PC-3 (cell line): Measurements from ENCODE around the gene AGRP. TPM values are rescaled to one million over a fixed set of nuclear protein-coding genes. Genes with fewer than 3 reads are reported as not detected.

Experiments
- ATAC-seq: fragments of 200-7000 bp; cut with Tn5 transposase; 2 replicates; pipeline ENCODE4 v1.9.1; 2020; ENCODE audit warnings: mild to moderate bottlenecking, moderate library complexity
- BruUV-seq: library from RNA; stranded (reverse); fragments of 400-500 nt; replicated peaks from 2 replicates; lab custom pipeline; 2021; lab: Mats Ljungman, UMichigan
- CTCF ChIA-PET: fragments of 300-600 bp; sonication (Branson Sonifier 250); formaldehyde crosslinking; loops from one replicate; lab custom pipeline; 2022; ENCODE audit warnings: antibody characterized with exemption; lab: Charles Lee
- POLR2A ChIA-PET: fragments of 300-600 bp; sonication (Branson Sonifier 250); formaldehyde crosslinking; loops from one replicate; lab custom pipeline; 2022; ENCODE audit warnings: antibody characterized with exemption; ENCODE audit not compliant: unreplicated experiment; lab: Charles Lee
- DNase-seq: peaks from one replicate; pipeline ENCODE4 v3.0.0-alpha.2; 2015
- H2AFZ ChIP-seq: fragments of 300-600 bp; sonication (generic); 2 replicates; pipeline ENCODE4 v1.6.0; 2016; ENCODE audit warnings: antibody characterized with exemption, low read length
- H3F3A ChIP-seq: fragments of 300-600 bp; sonication (generic); one replicate; pipeline ENCODE4 v1.6.0; 2017; ENCODE audit warnings: antibody characterized with exemption, low read length, control low read depth, mild to moderate bottlenecking; ENCODE audit not compliant: unreplicated experiment
- H3K27ac ChIP-seq: fragments of 300-600 bp; sonication (generic); 2 replicates; pipeline ENCODE4 v1.5.1; 2016; ENCODE audit warnings: mild to moderate bottlenecking, low read length
- H3K27me3 ChIP-seq: fragments of 300-600 bp; sonication (generic); 2 replicates; pipeline ENCODE4 v1.6.1; 2016; ENCODE audit warnings: low read length, mixed read lengths
- H3K36me3 ChIP-seq: fragments of 300-600 bp; sonication (generic); 2 replicates; pipeline ENCODE4 v1.6.1; 2016; ENCODE audit warnings: low read depth, mixed run types, low read length, mixed read lengths
- H3K4me1 ChIP-seq: fragments of 300-600 bp; sonication (generic); 2 replicates; pipeline ENCODE4 v1.5.1; 2016; ENCODE audit warnings: low read length; ENCODE audit not compliant: insufficient read depth
- H3K4me2 ChIP-seq: fragments of 300-600 bp; sonication (generic); 2 replicates; pipeline ENCODE4 v1.6.0; 2016; ENCODE audit warnings: low read length
- H3K4me3 ChIP-seq: fragments of 300-600 bp; sonication (generic); 2 replicates; pipeline ENCODE4 v1.5.1; 2016; ENCODE audit warnings: mild to moderate bottlenecking, low read length, mixed read lengths
- H3K79me2 ChIP-seq: fragments of 300-600 bp; sonication (generic); 2 replicates; pipeline ENCODE4 v1.6.1; 2017; ENCODE audit warnings: low read length, mixed read lengths
- H3K9ac ChIP-seq: fragments of 300-600 bp; sonication (generic); 2 replicates; pipeline ENCODE4 v1.6.0; 2016; ENCODE audit warnings: mild to moderate bottlenecking, low read length
- H3K9me2 ChIP-seq: fragments of 300-600 bp; sonication (generic); replicated peaks from 2 replicates; pipeline ENCODE4 v1.6.1; 2016; ENCODE audit warnings: mixed run types, low read length, mixed read lengths
- H3K9me3 ChIP-seq: fragments of 300-600 bp; sonication (generic); 2 replicates; pipeline ENCODE4 v1.6.1; 2016; ENCODE audit warnings: low read length, mixed read lengths
- H4K20me1 ChIP-seq: fragments of 300-600 bp; sonication (generic); 2 replicates; pipeline ENCODE4 v1.6.1; 2016; ENCODE audit warnings: low read length, mixed read lengths
- CTCF ChIP-seq: fragments of 300-600 bp; sonication (generic); conservative IDR thresholded peaks from 2 replicates; pipeline ENCODE4 v1.5.1; 2017; ENCODE audit warnings: antibody characterized with exemption, low read depth, mild to moderate bottlenecking, low read length
- EZH2 ChIP-seq: fragments of 300-600 bp; sonication (generic); IDR thresholded peaks from one replicate; pipeline ENCODE4 v1.6.1; 2017; ENCODE audit warnings: antibody characterized with exemption, mild to moderate bottlenecking, low read length; ENCODE audit not compliant: unreplicated experiment
- EZH2phosphoT487 ChIP-seq: fragments of 300-600 bp; sonication (generic); IDR thresholded peaks from 2 replicates; pipeline ENCODE4 v1.6.1; 2018; ENCODE audit warnings: mild to moderate bottlenecking, antibody characterized with exemption, low read length, borderline replicate concordance
- intact Hi-C: fragments of 100-400 bp; cut with micrococcal nuclease; formaldehyde crosslinking; loops from 2 replicates; pipeline ENCODE4 v1.9.0; 2023
- total RNA-seq: library from RNA; depleted of rRNA; stranded (reverse); fragments of >200 nt; gene quantifications from 2 replicates; pipeline ENCODE4 v1.2.3, GENCODE V29; 2014

Gene AGRP
- total RNA-seq, 1 experiment from 2014 or later, result not detected

GRCh38 chr16:67519242-67519641 is 35.9 kb upstream of the AGRP start:
- H3K9me2 ChIP-seq, result no peaks in the 10 kb centered on the region
- no peaks in the 10 kb centered on the region for H3F3A ChIP-seq
- ChIA-PET POLR2A (no interaction called here), CTCF (no interaction called here)
- no peaks in the 10 kb centered on the region for H3K36me3 ChIP-seq
- no peak overlapping the region for H3K4me3 ChIP-seq
- H3K4me1 ChIP-seq, result peaks cover 12% of the 10 kb centered on the region
- TF ChIP-seq CTCF, result no peak
- TF ChIP-seq EZH2, result no peak
- H3K4me2 ChIP-seq, result no peak overlapping the region
- BruUV-seq, result no TSS peak
- H3K79me2 ChIP-seq, result no peaks in the 10 kb centered on the region
- no peak overlapping the region for H3K9ac ChIP-seq
- DNase-seq, result no peak
- no peak overlapping the region for H2AFZ ChIP-seq
- no peaks in the 10 kb centered on the region for H4K20me1 ChIP-seq
- no peaks in the 10 kb centered on the region for H3K9me3 ChIP-seq
- no peak overlapping the region for H3K27ac ChIP-seq
- H3K27me3 ChIP-seq, result no peaks in the 10 kb centered on the region
- ATAC-seq, result no peak
- intact Hi-C loops, result no loop called here

- ATAC-seq (no peak), DNase-seq (no peak)
- Histone ChIP-seq H3K4me1 (peaks cover 12% of the 10 kb centered on the region), H3K4me3 (no peak overlapping the region), H3K4me2 (no peak overlapping the region), H3K9ac (no peak overlapping the region), H3K9me2 (no peaks in the 10 kb centered on the region), H3K36me3 (no peaks in the 10 kb centered on the region), H2AFZ (no peak overlapping the region), H3F3A (no peaks in the 10 kb centered on the region), H3K27me3 (no peaks in the 10 kb centered on the region), H3K79me2 (no peaks in the 10 kb centered on the region), H4K20me1 (no peaks in the 10 kb centered on the region), H3K9me3 (no peaks in the 10 kb centered on the region), H3K27ac (no peak overlapping the region)
- BruUV-seq, result no TSS peak
- TF ChIP-seq EZH2, result no peak
- POLR2A ChIA-PET, result no interaction called here
- CTCF ChIA-PET, result no interaction called here
- intact Hi-C loops, result no loop called here
These were observed 35.3 kb upstream of the AGRP start for GRCh38 chr16:67518676-67519075.

- TF ChIP-seq EZH2 (no peak), EZH2phosphoT487 (no peak), CTCF (no peak)
- Histone ChIP-seq H3K9me2 (no peaks in the 10 kb centered on the region), H3K9me3 (no peaks in the 10 kb centered on the region), H3K27ac (no peak overlapping the region), H3K9ac (no peak overlapping the region), H4K20me1 (no peaks in the 10 kb centered on the region), H3K4me1 (peaks cover 12% of the 10 kb centered on the region), H3K79me2 (no peaks in the 10 kb centered on the region), H3K4me2 (no peak overlapping the region), H3K4me3 (no peak overlapping the region), H3K36me3 (no peaks in the 10 kb centered on the region), H3F3A (no peaks in the 10 kb centered on the region), H3K27me3 (no peaks in the 10 kb centered on the region), H2AFZ (no peak overlapping the region)
- no TSS peak for BruUV-seq
- DNase-seq (no peak), ATAC-seq (no peak)
- CTCF ChIA-PET, result no interaction called here
- intact Hi-C loops, result no loop called here
- POLR2A ChIA-PET, result no interaction called here
These were observed 34.5 kb upstream of the AGRP start for GRCh38 chr16:67517661-67518423.
